ENCODE measurements around the gene TCEAL3.

GRCh38 chrX:103586659-103587058 lies 21.1 kb upstream of the TCEAL3 start:
- no peak for TF ChIP-seq YY1 (IDR thresholded peaks at IDR 0.05; ENCODE audit: insufficient read depth, insufficient read length)
- TF ChIP-seq ZNF274 (IDR thresholded peaks at IDR 0.05; ENCODE audit: low read depth, low read length), result no peak
